IMR-90 (cell line): ENCODE measurements around the gene PELI3. TPM values are rescaled to one million over a fixed set of nuclear protein-coding genes. Genes with fewer than 3 reads are reported as not detected.

Experiments
- ATAC-seq: fragments of 200-7000 bp; cut with Tn5 transposase; 2 replicates; pipeline ENCODE4 v1.9.1; 2020; ENCODE audit warnings: low read depth, mild to moderate bottlenecking, moderate library complexity
- BruUV-seq: library from RNA; stranded (reverse); fragments of 400-500 nt; replicated peaks from 2 replicates; lab custom pipeline; 2021; lab: Mats Ljungman, UMichigan
- CTCF ChIA-PET: fragments of 300-600 bp; formaldehyde crosslinking; extraction: SDS; loops from one replicate; lab custom pipeline; 2021; ENCODE audit warnings: antibody characterized with exemption; lab: Yijun Ruan, JAX
- POLR2A ChIA-PET: fragments of 300-600 bp; sonication (Branson Sonifier 250); formaldehyde crosslinking; loops from one replicate; lab custom pipeline; 2022; ENCODE audit warnings: antibody characterized with exemption; ENCODE audit not compliant: unreplicated experiment; lab: Charles Lee
- DNase-seq: peaks from one replicate; pipeline ENCODE4 v3.0.0; 2013
- H2AFZ ChIP-seq: replicated peaks from 2 replicates; pipeline ENCODE3; 2013; ENCODE audit warnings: low read length, mild to moderate bottlenecking; ENCODE audit not compliant: poor library complexity
- H2AK5ac ChIP-seq: 2 replicates; pipeline ENCODE4 v1.6.1; 2013; ENCODE audit warnings: low read depth, low read length, inconsistent platforms
- H2AK9ac ChIP-seq: replicated peaks from 2 replicates; pipeline ENCODE3; 2013; ENCODE audit warnings: mild to moderate bottlenecking, low read depth, low read length, moderate library complexity; ENCODE audit not compliant: poor library complexity
- H2BK120ac ChIP-seq: 2 replicates; pipeline ENCODE4 v1.6.1; 2013; ENCODE audit warnings: low read depth, low read length, inconsistent platforms
- H2BK15ac ChIP-seq: 3 replicates; pipeline ENCODE4 v1.6.1; 2013; ENCODE audit warnings: low read depth, low read length, inconsistent platforms
- H2BK20ac ChIP-seq: 2 replicates; pipeline ENCODE4 v1.6.1; 2013; ENCODE audit warnings: low read depth, mild to moderate bottlenecking, inconsistent platforms, low read length, moderate library complexity
- H2BK5ac ChIP-seq: 2 replicates; pipeline ENCODE4 v1.6.1; 2013; ENCODE audit warnings: mild to moderate bottlenecking, low read depth, low read length, inconsistent platforms; ENCODE audit not compliant: poor library complexity, severe bottlenecking
- H3K14ac ChIP-seq: replicated peaks from 2 replicates; pipeline ENCODE4 v1.6.1; 2013; ENCODE audit warnings: low read depth, low read length, inconsistent platforms
- H3K18ac ChIP-seq: 2 replicates; pipeline ENCODE4 v1.6.1; 2013; ENCODE audit warnings: low read depth, low read length, control low read depth
- H3K23ac ChIP-seq: 2 replicates; pipeline ENCODE4 v1.6.1; 2013; ENCODE audit warnings: low read depth, low read length, inconsistent platforms
- H3K27ac ChIP-seq: 2 replicates; pipeline ENCODE4 v1.5.1; 2013; ENCODE audit warnings: mild to moderate bottlenecking, control low read depth, low read length; ENCODE audit not compliant: insufficient read depth
- H3K27me3 ChIP-seq: 2 replicates; pipeline ENCODE4 v1.6.1; 2013; ENCODE audit warnings: low read length; ENCODE audit not compliant: control insufficient read depth, insufficient read depth
- H3K36me3 ChIP-seq: 2 replicates; pipeline ENCODE4 v1.6.1; 2013; ENCODE audit warnings: low read length, mixed read lengths; ENCODE audit not compliant: control insufficient read depth, insufficient read depth
- H3K4ac ChIP-seq: 2 replicates; pipeline ENCODE4 v1.6.1; 2013; ENCODE audit warnings: low read depth, low read length, inconsistent platforms
- H3K4me1 ChIP-seq: 2 replicates; pipeline ENCODE4 v1.6.1; 2013; ENCODE audit warnings: low read length, mixed read lengths; ENCODE audit not compliant: control insufficient read depth, insufficient read depth
- H3K4me2 ChIP-seq: 2 replicates; pipeline ENCODE4 v1.6.1; 2013; ENCODE audit warnings: low read depth, mild to moderate bottlenecking, control low read depth, low read length, moderate library complexity
- H3K4me3 ChIP-seq: 2 replicates; pipeline ENCODE4 v1.5.1; 2013; ENCODE audit warnings: low read depth, mild to moderate bottlenecking, control low read depth, low read length, moderate library complexity; ENCODE audit not compliant: insufficient read depth
- H3K56ac ChIP-seq: 2 replicates; pipeline ENCODE4 v1.6.1; 2013; ENCODE audit warnings: low read length, inconsistent platforms; ENCODE audit not compliant: insufficient read depth; ENCODE audit errors: extremely low read depth
- H3K79me1 ChIP-seq, 2 experiments: 2 replicates each; pipeline ENCODE4 v1.6.1; 2013; ENCODE audit warnings: low read length in 2 of 2, inconsistent platforms in 1 of 2, low read depth in 1 of 2
- H3K9ac ChIP-seq: 2 replicates; pipeline ENCODE4 v1.6.1; 2013; ENCODE audit warnings: low read depth, low read length, control low read depth
- H3K9me1 ChIP-seq: 2 replicates; pipeline ENCODE4 v1.6.1; 2013; ENCODE audit warnings: low read length, inconsistent platforms; ENCODE audit not compliant: insufficient read depth
- H3K9me3 ChIP-seq: 2 replicates; pipeline ENCODE4 v1.6.1; 2013; ENCODE audit warnings: low read length; ENCODE audit not compliant: control insufficient read depth, insufficient read depth
- H4K20me1 ChIP-seq: 2 replicates; pipeline ENCODE4 v1.6.1; 2013; ENCODE audit warnings: low read length, inconsistent platforms; ENCODE audit not compliant: insufficient read depth
- H4K5ac ChIP-seq: 2 replicates; pipeline ENCODE4 v1.6.1; 2013; ENCODE audit warnings: mild to moderate bottlenecking, low read depth, low read length, control low read depth
- H4K8ac ChIP-seq, 2 experiments: 2 replicates each; pipeline ENCODE4 v1.6.1; 2013; ENCODE audit warnings: low read depth in 2 of 2, low read length in 2 of 2, control low read depth in 1 of 2, inconsistent platforms in 1 of 2
- H4K91ac ChIP-seq: 2 replicates; pipeline ENCODE4 v1.6.1; 2013; ENCODE audit warnings: low read depth, low read length, inconsistent platforms; ENCODE audit not compliant: insufficient read depth
- CHD1 ChIP-seq: IDR thresholded peaks from 2 replicates; pipeline ENCODE4 v1.6.1; 2012; ENCODE audit warnings: low read depth, low read length, improper control_type of control experiment
- NFE2L2 ChIP-seq: fragments of 150-350 bp; IDR thresholded peaks from 2 replicates; pipeline ENCODE4 v1.6.1; 2016; ENCODE audit warnings: low read depth, mild to moderate bottlenecking, low read length
- RCOR1 ChIP-seq: IDR thresholded peaks from 2 replicates; pipeline ENCODE4 v1.6.1; 2012; ENCODE audit warnings: mild to moderate bottlenecking, low read length, improper control_type of control experiment; ENCODE audit not compliant: insufficient replicate concordance
- SMC3 ChIP-seq: fragments of 150-350 bp; IDR thresholded peaks from 2 replicates; pipeline ENCODE4 v1.6.1; 2016; ENCODE audit warnings: low read depth, mild to moderate bottlenecking, antibody characterized with exemption, low read length, moderate library complexity
- USF2 ChIP-seq: fragments of 150-350 bp; IDR thresholded peaks from 2 replicates; pipeline ENCODE4 v1.6.1; 2017; ENCODE audit warnings: mild to moderate bottlenecking, antibody characterized with exemption, low read length, low read depth
- WGBS, 2 experiments: methylation state at CpG; one replicate each; pipeline versions ENCODE4 v1.1.5 to v1.1.7; 2013; ENCODE audit warnings: missing lambda C conversion rate in 2 of 2; ENCODE audit not compliant: insufficient read length in 1 of 2; ENCODE audit errors: extremely low coverage in 2 of 2; 5-methylcytosine and 5-hydroxymethylcytosine counted together
- dilution Hi-C: fragments of 300-500 bp; cut with HindIII; formaldehyde crosslinking; loops from one replicate; pipeline ENCODE4 v1.14.3; 2018; ENCODE audit warnings: low sequenced_read_pairs; ENCODE audit not compliant: unreplicated experiment
- in situ Hi-C: fragments of 300-500 bp; cut with MboI; formaldehyde crosslinking; loops from 3 replicates; pipeline ENCODE4 v1.14.3; 2019; ENCODE audit warnings: low sequenced_read_pairs, inconsistent platforms, mixed read lengths
- intact Hi-C: fragments of 100-400 bp; cut with micrococcal nuclease; formaldehyde crosslinking; loops from 2 replicates; pipeline ENCODE4 v1.10.0; 2022
- polyA plus RNA-seq, 3 experiments: library from polyadenylated mRNA; depleted of rRNA; stranded (reverse); fragments of >200 nt; gene quantifications; 2 replicates each; pipeline ENCODE4 v1.2.3, GENCODE V29; 2012; ENCODE audit warnings: low replicate concordance in 1 of 3
- total RNA-seq: library from RNA; depleted of rRNA; stranded (reverse); fragments of >200 nt; gene quantifications from 2 replicates; pipeline ENCODE4 v1.2.3, GENCODE V29; 2012

The PELI3 gene
- total and polyA plus RNA-seq, 2 of the 4 experiments (the other 2 are of a cell fraction), result 5.0 to 6.3 TPM

- intact Hi-C loops, result no loop called here
- no peak overlapping the region for H3K4me2 ChIP-seq
- H3K79me1 ChIP-seq, result no peaks in the 10 kb centered on the region
- H3K18ac ChIP-seq, result no peak overlapping the region
- no peak overlapping the region for H2BK5ac ChIP-seq
- BruUV-seq, result no TSS peak
- H4K8ac ChIP-seq, result no peak overlapping the region
- 86% methylated on average over 5 of the region's 17 CpGs; no CpG with 5 or more reads in 1 of the 2 experiments for WGBS, 2 experiments
- ATAC-seq (no peak), DNase-seq (no peak)
- H4K5ac ChIP-seq, result no peak overlapping the region
- H3K23ac ChIP-seq, result no peak overlapping the region
- no peak overlapping the region for H3K14ac ChIP-seq
- no peaks in the 10 kb centered on the region for H3K9me3 ChIP-seq
- no peak overlapping the region for H2BK120ac ChIP-seq
- H3K27ac ChIP-seq, result no peak overlapping the region
- peaks cover 2% of the 10 kb centered on the region; the same call in 1 of the 2 replicates for H3K4me1 ChIP-seq
- no peak for TF ChIP-seq NFE2L2
- no peak for TF ChIP-seq SMC3
- no peak for TF ChIP-seq CHD1
- no peak for TF ChIP-seq USF2
- TF ChIP-seq RCOR1, result no peak
- in situ Hi-C loops, result no loop called here
- no peak overlapping the region for H2BK15ac ChIP-seq
- no peak overlapping the region for H4K91ac ChIP-seq
- H3K36me3 ChIP-seq, result peaks cover 39% of the 10 kb centered on the region
- no peak overlapping the region for H3K9ac ChIP-seq
- no peak overlapping the region for H3K56ac ChIP-seq
- CTCF ChIA-PET, result no interaction called here
- no peak overlapping the region for H2AFZ ChIP-seq
- no peaks in the 10 kb centered on the region for H3K27me3 ChIP-seq
- no peak overlapping the region for H3K4ac ChIP-seq
- dilution Hi-C loops, result no loop called here
- no peak overlapping the region for H2BK20ac ChIP-seq
- H2AK5ac ChIP-seq, result no peak overlapping the region
- H3K9me1 ChIP-seq, result no peaks in the 10 kb centered on the region
- no peaks in the 10 kb centered on the region for H4K20me1 ChIP-seq
- POLR2A ChIA-PET, result no interaction called here
- H2AK9ac ChIP-seq, result no peak overlapping the region
- H3K4me3 ChIP-seq, result no peak overlapping the region
Observed at GRCh38 chr11:66495401-66495854, 28.7 kb downstream of the PELI3 start.
